ENCODE data around the gene TNRC6A.

Gene TNRC6A

GRCh38 chr16:24717411-24717810, 12.0 kb upstream of the TNRC6A start:
- no peak overlapping the region for H3K4me3 Mint-ChIP-seq

GRCh38 chr16:24718967-24719521, 10.4 kb upstream of the TNRC6A start:
- H3K36me3 Mint-ChIP-seq (ENCODE audit: low read depth) = no peaks in the 10 kb centered on the region
- H3K9me3 Mint-ChIP-seq = no peaks in the 10 kb centered on the region
- no peak overlapping the region for H3K27ac Mint-ChIP-seq
- H3K4me3 Mint-ChIP-seq = no peak overlapping the region
- TF ChIP-seq CTCF (IDR thresholded peaks at IDR 0.05; ENCODE audit: unreplicated experiment in 3 of 3) = no peak
- H3K4me1 Mint-ChIP-seq = no peaks in the 10 kb centered on the region
- peaks cover 9% of the 10 kb centered on the region for H3K27me3 Mint-ChIP-seq (ENCODE audit: low read depth)

More at GRCh38 chr16:24717411-24717810, 12.0 kb upstream of the TNRC6A start:
- Mint-ChIP-seq H3K36me3 (ENCODE audit: low read depth) (no peaks in the 10 kb centered on the region), H3K27ac (no peak overlapping the region), H3K27me3 (ENCODE audit: low read depth) (peaks cover 5% of the 10 kb centered on the region), H3K9me3 (peaks cover 5% of the 10 kb centered on the region), H3K4me1 (no peaks in the 10 kb centered on the region)
- no peak for TF ChIP-seq CTCF (IDR thresholded peaks at IDR 0.05; ENCODE audit: unreplicated experiment in 3 of 3)

DNA sequence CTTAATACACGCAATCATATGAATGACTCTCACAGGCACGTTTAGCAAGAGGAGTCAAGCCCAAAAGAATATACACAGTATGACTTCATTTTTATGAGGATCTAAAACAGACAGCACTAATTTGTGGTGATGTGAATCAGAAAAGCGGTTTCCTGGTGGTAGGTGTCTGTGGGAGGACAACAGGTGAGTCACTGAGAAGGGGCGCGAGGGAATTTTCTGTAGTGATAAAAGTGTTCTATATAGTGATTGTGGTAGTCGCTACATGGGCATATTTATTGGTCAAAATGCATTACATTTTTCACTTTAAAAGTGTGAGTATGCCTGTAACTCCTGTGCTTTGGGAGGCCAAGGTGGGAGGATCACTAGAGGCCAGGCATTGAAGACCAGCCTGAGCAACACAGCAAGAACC, 7.6 kb upstream of the TNRC6A start:
- H3K4me1 Mint-ChIP-seq = no peaks in the 10 kb centered on the region
- H3K36me3 Mint-ChIP-seq (ENCODE audit: low read depth) = no peaks in the 10 kb centered on the region
- H3K9me3 Mint-ChIP-seq = no peaks in the 10 kb centered on the region

GRCh38 chr16:24723663-24724062, 5.8 kb upstream of the TNRC6A start:
- H3K4me3 Mint-ChIP-seq = no peak overlapping the region
- H3K4me1 Mint-ChIP-seq = peaks cover 3% of the 10 kb centered on the region
- H3K36me3 Mint-ChIP-seq (ENCODE audit: low read depth) = no peaks in the 10 kb centered on the region

More for the DNA sequence above, 7.6 kb upstream of the TNRC6A start:
- TF ChIP-seq CTCF (IDR thresholded peaks at IDR 0.05; ENCODE audit: unreplicated experiment in 3 of 3) = no peak
- H3K27me3 Mint-ChIP-seq (ENCODE audit: low read depth) = peaks cover 9% of the 10 kb centered on the region
- no peak overlapping the region for H3K27ac Mint-ChIP-seq
- no peak overlapping the region for H3K4me3 Mint-ChIP-seq

GRCh38 chr16:24728011-24728410, 1.4 kb upstream of the TNRC6A start:
- Mint-ChIP-seq H3K27me3 (ENCODE audit: low read depth) (peaks cover 2% of the 10 kb centered on the region), H3K9me3 (no peaks in the 10 kb centered on the region), H3K4me1 (peaks cover 26% of the 10 kb centered on the region), H3K4me3 (peak overlapping the region; percentile 79 to 95 (median 85)), H3K27ac (peak overlapping the region; percentile 37 to 97 (median 38)), H3K36me3 (ENCODE audit: low read depth) (peaks cover 12% of the 10 kb centered on the region)
- TF ChIP-seq CTCF (IDR thresholded peaks at IDR 0.05; ENCODE audit: unreplicated experiment in 3 of 3) = no peak

More at GRCh38 chr16:24723663-24724062, 5.8 kb upstream of the TNRC6A start:
- Mint-ChIP-seq H3K9me3 (no peaks in the 10 kb centered on the region), H3K27me3 (ENCODE audit: low read depth) (peaks cover 9% of the 10 kb centered on the region), H3K27ac (no peak overlapping the region)
- no peak for TF ChIP-seq CTCF (IDR thresholded peaks at IDR 0.05; ENCODE audit: unreplicated experiment in 3 of 3)

DNA sequence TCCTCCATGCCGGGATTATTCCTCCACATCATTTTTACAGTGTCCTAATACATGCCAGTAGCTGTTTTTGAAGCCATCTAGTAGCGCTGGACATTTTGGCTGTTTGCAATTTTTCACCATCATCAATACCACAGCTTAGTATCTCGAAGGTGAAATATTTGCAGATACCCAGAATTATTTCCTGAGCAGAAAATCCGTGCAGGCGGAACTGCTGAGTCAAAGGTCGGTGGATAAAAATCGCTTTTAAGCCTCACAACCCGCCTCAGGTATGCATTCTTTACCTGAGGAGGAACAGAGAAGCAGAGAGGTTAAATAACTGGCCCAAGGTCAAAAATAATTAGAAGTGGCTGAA, 584 bp upstream of the TNRC6A start:
- Mint-ChIP-seq H3K27ac (peak overlapping the region; percentile 97 to 99 (median 98)), H3K4me1 (peaks cover 34% of the 10 kb centered on the region), H3K36me3 (ENCODE audit: low read depth) (peaks cover 20% of the 10 kb centered on the region), H3K9me3 (no peaks in the 10 kb centered on the region), H3K27me3 (ENCODE audit: low read depth) (no peaks in the 10 kb centered on the region), H3K4me3 (peak overlapping the region; percentile 85 to 95 (median 91))
- no peak for TF ChIP-seq CTCF (IDR thresholded peaks at IDR 0.05; ENCODE audit: unreplicated experiment in 3 of 3)
